GM18858 (cell line): ENCODE measurements around the gene GNAI2.
"Not testable (repeated sequence)": the region's sequence is repeated elsewhere in the genome, so short reads cannot be mapped to it uniquely, and the experiment has no call there.

Experiments used
- ATAC-seq: cut with Tn5 transposase; IDR thresholded peaks from one replicate; pipeline ENCODE4 v1.9.1; 2021; ENCODE audit not compliant: unreplicated experiment

Gene GNAI2

DNA sequence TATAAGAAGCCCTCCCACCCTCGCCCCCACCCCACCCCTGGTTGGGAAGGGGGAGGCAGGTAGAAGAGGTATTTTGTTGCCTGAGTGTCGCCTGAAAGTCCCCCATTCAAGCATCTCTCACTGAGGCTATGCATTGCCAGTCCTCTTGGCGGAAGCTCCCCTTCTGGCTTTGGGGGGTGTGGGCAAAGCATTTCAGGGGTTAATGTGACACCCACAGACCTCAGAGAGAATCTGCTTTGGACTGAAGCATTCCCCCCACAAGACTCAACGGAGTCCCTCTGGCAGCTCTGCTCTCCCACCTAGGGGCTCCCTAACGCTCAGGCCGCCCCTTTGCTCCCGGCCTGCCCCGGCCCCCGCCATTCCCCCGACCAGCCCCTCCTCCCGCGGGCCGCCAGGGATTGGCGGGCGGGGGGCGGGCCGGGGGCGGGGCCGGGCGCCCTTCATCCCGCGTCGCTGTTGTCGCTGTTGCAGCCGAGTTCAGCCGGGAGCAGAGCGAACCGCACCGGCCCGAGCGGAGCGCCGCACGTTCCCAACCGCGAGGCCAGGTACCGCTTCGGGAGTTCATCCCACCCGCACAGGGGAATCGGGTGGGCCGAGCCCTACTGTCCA is 31.1 kb upstream of the GNAI2 start, which contains the start of gene SLC38A3:
SLC38A3 (plus strand) TSS at position 468 of the 609 bp plus-strand sequence. CDS start 8,929 bp downstream, outside the sequence.
- no peak for ATAC-seq

DNA sequence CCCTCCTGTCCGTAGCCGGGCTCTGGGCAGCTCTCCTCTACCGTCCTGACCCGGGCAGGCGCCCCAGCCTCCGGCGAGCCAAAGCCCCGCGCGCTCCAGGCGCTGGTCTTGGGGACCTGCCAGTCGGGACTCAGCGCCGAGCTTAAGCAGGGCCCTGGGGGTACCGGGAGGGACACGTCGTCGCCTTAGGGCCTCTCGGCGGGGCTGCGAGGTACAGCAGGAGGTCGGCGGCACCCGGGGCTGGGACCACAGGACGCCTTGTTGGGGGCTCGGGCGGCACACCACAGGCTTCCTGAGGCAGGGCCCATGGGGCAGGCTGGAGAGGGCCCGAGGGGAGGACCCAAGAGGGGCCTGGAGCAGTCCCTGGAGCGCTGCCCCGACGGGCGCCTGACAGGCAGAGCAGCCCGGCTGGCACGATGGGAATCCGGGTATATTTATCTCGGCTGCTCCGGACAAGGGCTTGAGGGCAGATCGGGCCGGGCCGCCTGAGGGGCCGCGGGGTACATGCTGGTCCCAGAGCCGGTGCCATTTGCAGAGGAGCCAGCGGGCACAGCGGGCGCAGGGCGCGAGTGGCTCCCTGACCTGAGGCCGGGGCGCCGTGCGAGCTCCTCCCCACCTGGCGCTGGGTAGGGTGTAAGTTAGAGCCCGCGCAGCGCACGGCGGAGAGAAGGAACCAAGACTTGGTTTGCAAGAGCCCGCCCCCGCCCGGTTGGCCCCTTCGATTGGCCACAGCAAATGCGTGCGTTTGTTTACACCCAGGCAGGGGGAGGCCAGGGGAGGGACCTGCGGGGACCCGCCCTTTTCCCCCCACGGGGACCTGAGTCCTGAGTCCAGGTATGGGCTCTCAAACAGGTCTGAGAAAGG is 30.4 kb upstream of the GNAI2 start:
- no peak for ATAC-seq

DNA sequence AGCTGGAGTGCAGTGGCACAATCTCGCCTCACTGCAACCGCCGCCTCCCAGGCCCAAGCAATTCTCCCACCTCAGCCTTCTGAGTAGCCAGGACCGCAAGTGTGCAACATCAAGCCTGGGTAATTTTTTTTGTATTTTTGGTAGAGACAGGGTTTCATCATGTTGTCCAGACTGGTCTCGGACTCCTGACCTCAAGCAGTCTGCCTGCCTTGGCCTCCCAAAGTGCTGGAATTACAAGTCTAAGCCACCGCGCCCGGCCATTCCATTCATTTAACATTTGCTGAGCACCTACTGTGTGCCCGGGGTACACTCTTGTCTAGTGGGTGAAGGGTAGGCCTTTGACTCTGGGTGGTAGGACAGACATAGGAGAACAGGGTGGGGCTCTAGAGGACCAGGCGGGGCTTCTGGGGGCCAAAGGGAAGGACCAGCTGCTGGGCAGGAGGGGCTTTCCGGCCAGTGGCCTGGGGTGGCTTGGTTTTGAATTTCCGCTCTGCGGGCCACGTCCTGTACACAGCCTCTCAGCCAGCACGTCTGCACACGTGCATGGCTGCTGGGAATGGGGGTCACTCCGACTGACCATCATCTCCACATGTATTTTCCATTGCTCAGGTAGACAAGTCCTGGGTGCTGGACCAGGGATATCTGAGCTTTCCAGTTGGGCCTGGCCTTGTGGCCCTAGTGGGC is 28.5 kb upstream of the GNAI2 start:
- no peak for ATAC-seq

DNA sequence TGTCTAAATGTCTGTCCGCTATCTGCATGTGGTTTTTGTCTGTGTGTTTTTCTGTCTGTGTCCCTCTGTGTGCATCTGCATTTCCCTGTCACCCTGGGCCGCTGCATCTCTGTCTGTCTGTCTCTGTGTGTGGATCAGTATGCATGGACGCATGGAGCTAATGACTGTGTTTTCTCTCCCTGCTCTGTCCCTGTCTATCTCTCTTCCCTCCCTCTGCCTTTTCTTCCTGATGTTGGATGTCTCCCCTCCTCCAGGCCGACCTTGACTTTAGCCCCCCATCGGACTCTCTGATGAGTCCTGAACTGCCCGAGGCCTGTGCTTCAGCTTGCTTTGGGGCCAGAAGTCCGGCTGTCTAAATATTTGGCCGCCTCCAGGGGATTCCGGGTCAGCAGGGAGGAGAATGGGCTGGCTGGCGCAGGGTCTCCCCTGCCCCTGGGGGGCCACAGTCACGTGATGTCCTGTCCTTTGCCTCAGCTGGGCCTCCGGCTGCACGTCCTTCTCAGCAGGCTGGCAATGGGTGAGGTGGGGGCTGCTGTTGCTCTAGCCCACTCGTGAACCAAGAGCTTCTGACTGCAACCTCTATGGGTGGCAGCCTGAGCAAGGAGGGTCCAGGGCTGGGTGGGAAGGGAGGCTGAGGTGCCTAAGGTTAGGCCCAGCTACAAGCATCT is 27.2 kb upstream of the GNAI2 start:
- no peak for ATAC-seq

DNA sequence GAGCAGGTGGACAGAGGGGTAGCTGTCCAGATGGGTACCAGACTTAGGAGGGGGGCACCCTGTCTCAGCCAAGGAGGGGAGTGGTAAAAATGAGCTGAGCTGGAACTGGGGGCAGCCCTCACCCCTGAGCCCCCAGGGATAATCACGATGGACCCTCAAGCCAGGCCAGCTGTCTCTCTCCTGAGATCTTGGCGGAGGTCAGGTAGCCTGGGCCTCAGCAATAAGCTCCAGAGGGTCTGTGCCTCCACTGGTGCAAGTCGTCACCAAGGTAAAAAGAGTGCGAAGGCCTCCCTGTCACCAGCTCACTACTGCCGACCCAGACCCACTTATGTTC is 25.9 kb upstream of the GNAI2 start:
- ATAC-seq: no peak

DNA sequence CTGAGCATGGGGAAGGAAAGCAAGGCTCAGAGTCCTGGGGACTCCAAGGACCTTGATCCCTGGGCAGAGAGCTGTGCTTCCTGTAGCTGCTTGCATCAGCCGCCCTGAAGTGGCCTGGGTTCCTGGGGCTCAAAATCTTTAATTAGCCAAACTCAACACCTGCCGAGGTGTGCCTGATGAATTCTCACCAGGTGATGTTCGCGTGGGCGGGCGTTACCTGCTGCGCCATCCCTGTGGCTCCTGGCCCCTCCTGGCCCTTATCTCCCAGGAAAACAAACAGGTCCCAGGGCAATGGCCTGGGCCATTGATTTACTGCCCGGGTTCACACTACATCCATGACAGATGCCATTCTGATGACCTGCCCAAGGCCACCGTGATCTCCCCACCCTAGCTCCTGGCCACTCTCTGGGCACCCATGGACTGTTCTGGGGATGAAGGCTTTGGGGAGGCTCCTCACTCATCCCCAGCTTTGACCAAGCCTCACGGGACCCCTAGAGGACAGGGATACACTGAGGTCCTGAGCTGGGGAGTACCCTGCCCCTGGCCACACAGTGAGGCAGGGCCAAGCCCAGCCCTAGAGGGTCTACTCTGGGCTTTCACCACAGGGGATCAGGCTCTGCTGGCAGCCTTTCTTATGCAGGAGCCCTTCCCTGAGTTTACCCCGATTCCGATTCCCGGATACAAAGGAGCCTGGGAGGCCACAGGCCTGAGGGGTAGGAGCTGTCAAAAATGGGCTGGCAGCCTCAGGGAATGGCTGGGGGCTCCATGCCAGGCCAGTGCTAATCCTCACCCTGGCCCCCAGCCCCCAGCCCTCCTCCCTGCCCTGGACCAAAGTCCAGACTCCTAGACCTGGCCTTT is 25.3 kb upstream of the GNAI2 start:
- no peak for ATAC-seq

DNA sequence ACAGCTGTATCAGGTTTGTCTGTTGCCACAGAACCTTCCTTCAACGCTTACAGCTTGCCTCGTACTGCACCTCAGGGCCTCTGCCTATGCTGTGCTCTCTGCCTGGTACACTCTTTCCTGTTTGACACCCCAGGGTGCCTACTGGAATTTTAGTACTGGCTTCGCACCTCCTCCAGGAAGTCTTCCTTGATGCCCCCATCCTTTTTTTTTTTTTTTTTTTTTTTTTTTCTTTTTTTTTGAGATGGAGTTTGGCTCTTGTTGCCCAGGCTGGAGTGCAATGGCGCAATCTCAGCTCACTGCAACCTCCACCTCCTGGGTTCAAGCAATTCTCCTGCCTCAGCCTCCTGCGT is 24.7 kb upstream of the GNAI2 start:
- ATAC-seq: not testable (repeated sequence)

DNA sequence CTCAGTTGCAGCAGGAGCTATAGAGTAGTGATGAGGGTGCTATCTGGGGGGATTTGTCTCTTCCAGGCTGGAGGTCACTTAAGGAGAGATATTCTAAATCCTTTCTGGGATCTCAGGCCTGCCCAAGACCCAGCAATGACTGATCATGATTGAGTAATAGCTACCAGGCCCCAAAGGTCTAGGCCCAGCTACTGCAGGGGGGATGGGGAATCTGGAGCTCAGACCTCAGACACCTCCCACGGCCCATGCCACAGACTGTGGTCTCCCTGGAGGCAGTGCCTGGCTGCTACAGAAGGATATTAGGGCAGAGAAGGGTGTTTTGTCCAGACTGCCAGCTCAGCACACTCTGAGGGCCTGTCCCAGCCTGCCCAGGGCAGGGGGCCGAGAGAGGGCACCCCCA is 24.1 kb upstream of the GNAI2 start:
- ATAC-seq: no peak

DNA sequence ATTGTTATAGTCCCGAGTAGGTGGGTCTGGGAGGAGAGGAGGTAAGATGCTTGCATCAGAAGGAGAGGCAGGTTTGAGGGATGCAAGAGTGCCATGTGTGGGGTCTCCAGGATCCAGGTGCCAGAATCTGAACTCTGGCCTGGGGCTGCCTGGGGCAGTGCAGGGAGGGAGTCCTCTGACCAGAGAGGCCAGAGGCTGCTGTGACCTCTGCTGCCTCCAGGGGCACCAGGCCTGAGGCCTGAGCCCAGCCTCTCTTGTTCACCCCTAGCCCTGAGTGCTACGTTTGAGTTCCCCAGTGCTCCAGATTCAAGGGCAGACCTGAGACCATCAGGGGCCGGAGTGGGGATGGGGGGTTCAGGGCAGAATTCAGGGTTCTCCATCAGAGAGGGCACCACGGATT is 23.5 kb upstream of the GNAI2 start:
- no peak for ATAC-seq

DNA sequence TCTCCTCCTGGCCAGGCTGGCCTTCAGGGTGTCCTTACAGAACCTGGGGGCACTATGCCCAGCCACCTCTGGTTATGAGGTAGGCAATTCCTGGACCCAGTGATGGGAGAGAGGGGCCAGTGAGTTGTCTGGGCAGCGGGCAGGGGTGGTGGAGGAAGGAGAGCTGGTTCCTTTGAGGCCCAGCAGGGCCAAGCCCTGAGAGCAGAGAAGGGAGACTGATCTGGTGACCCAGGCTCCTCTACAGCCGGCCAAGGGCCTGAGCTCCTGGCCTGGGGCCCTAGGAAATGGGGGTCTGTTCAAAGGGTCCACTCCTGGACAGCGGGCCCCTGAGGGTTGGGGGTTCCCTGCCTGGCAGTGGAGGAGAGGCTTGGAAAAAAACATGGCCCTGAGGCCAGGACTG is 23.0 kb upstream of the GNAI2 start:
- ATAC-seq: no peak

DNA sequence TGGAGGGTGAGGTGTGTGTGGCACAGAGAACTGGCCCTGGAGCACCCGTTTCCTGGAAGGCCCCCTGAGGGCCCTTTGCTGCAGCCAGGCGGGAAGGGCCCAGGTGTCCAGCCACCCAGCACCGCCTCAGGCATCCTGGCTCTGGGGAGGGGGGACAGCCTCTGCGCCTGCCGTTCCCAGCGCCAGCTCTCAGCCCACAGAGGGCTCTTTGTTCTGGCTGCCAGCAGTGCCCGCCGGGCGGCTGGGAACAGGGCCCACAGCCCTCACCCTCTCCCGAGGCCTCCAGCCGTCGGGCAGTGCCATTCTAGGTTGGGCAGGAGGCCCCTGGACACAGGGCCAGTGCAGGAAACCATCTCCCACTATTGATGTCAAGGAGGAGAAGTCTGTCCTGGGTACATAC is 22.6 kb upstream of the GNAI2 start:
- no peak for ATAC-seq

DNA sequence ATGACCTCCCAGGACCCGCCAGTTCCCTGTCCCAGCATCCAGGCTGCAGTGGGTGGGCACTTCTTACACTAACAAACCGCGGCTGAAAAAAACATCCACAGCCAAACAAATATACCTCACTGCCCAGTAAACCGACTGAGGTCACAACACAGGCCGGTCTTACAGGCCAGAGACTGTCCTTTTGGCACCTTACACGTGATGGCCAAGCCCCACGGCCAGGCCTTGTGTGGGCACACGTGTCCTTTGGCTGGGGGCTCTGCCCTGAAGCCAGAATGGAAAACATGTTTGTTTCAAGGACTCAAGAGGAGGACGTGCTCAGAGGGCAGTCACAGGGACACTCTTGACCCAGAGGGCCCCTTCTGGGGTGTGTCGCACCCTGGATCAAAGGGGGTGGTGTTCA is 21.2 kb upstream of the GNAI2 start:
- ATAC-seq: no peak

GRCh38 chr3:50215529-50215928 is 20.5 kb upstream of the GNAI2 start:
- no peak for ATAC-seq

- ATAC-seq: no peak
Measured at GRCh38 chr3:50217681-50218080, 18.3 kb upstream of the GNAI2 start.

DNA sequence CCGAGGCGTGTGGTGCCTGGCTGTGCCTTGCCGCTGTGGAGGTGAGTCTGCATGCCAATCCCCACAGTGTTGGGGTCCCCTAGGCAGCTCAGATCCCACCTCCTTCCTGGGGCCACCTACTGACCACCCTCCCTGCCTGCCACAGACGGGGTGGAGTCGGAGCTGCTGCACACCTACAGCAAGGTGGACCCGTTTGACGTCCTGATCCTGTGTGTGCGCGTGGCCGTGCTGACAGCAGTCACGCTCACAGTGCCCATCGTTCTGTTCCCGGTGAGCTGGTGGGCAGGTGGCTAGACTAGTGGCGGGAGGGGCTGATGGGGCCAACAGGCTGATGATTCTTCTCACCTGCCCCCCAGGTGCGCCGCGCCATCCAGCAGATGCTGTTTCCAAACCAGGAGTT is 17.6 kb upstream of the GNAI2 start:
- no peak for ATAC-seq

GRCh38 chr3:50219285-50219684 is 16.7 kb upstream of the GNAI2 start:
- no peak for ATAC-seq

- no peak for ATAC-seq
Measured at GRCh38 chr3:50220109-50220508, 15.9 kb upstream of the GNAI2 start.

DNA sequence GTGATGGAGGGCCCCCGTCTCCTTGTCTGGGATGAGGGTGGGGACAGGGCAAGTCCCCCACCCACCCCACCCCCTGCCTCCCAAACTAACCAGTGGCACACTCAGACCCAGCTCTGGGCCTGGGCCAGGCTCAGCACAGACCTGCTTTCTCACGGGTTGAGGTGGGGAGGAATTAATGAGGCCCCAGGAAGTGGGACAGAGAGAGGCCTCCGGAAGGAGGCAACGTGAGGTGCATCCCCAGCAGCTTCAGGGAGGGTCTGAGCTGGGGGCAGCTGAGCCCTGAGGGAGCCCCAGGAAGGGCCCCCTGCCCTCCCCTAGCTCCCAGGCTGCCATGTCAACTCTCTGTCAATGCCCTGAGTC is 15.0 kb upstream of the GNAI2 start:
- ATAC-seq: no peak

GRCh38 chr3:50221411-50222168 is 14.4 kb upstream of the GNAI2 start:
- ATAC-seq: no peak

- no peak for ATAC-seq
Measured at GRCh38 chr3:50222169-50222528, 13.9 kb upstream of the GNAI2 start.
